ENCODE results near the gene THBS3.

DNA sequence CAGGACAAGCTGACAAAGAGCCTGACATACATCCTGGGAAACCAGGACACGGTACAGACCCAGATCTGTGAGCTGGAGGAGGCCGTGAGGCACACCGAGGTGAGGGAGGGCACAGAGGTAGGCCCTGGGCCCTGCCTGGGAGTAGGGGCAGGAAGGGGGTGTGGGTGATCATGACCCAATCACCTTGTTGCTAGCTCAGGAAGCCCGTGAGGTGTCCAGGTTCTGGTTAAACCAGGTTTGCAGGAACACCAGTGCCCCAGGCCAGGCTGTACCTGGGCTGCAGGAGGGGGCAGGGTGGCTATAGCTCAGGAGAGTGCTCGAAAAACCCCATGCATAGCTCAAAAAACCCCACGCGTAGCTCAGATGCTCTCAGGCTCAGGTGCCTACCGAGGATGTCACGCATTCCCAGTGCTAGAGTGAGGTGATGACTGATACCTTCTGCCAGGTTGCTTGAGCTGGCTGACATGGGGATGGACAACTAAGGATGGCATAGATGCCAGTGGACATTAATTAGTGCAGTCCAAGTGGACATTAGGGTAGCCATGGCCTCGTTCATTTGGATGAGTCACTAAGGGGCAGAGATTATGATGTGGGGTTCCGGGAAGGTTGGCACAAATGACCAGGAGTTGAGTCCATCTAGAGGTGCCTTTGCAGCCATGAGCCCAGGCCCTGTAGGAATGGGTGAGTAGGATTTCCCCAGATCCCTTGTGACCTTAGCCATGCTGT, 30.3 kb downstream of the THBS3 start:
- TF ChIP-seq GATA2 (IDR thresholded peaks at IDR 0.05; ENCODE audit: low read depth, low read length) (no peak), GATA3 (IDR thresholded peaks at IDR 0.05; ENCODE audit: low read depth, low read length) (no peak)
